Transverse colon (tissue), 4 donors: Measurements from ENCODE around the gene ALDH3A1. TPM values are rescaled to one million over a fixed set of nuclear protein-coding genes. Genes with fewer than 3 reads are reported as not detected.

ENCODE experiments used
- DNase-seq: peaks from one replicate; pipeline ENCODE4 v3.0.0-alpha.2; 2019
- H3K27ac ChIP-seq, 4 donors: fragments of 200-600 bp; sonication (generic); 2 replicates each; pipeline ENCODE4 v1.5.1; 2016 to 2018; ENCODE audit warnings: inconsistent platforms in 4 of 4
- H3K27me3 ChIP-seq: fragments of 200-600 bp; sonication (generic); 2 replicates; pipeline ENCODE4 v1.5.1; 2017; ENCODE audit warnings: inconsistent platforms
- H3K36me3 ChIP-seq, 4 donors: fragments of 200-600 bp; sonication (generic); 2 replicates each; pipeline ENCODE4 v1.5.1; 2017 to 2019; ENCODE audit warnings: inconsistent platforms in 4 of 4
- H3K4me1 ChIP-seq, 4 donors: fragments of 200-600 bp; sonication (generic); 2 replicates each; pipeline ENCODE4 v1.5.1; 2017 to 2020; ENCODE audit warnings: inconsistent platforms in 4 of 4
- H3K4me3 ChIP-seq, 4 donors: fragments of 200-600 bp; sonication (generic); 1 replicate in 1 of 4; 2 replicates in 3 of 4; pipeline versions ENCODE4 v1.5.1 to v1.6.1; 2017 to 2019; ENCODE audit warnings: inconsistent platforms in 4 of 4
- H3K9me3 ChIP-seq, 2 donors: fragments of 200-600 bp; sonication (generic); 2 replicates each; pipeline ENCODE4 v1.5.1; 2017 to 2019; ENCODE audit warnings: inconsistent platforms in 2 of 2
- CTCF ChIP-seq, 5 experiments: fragments of 200-600 bp in 3 of 5; fragments of 450-650 bp in 2 of 5; sonication (generic) in 3 of 5; IDR thresholded peaks; 1 replicate in 2 of 5; 2 replicates in 3 of 5; pipeline ENCODE4 v1.5.1; 2016 to 2017; ENCODE audit warnings: antibody characterized with exemption in 5 of 5, inconsistent platforms in 3 of 5, mild to moderate bottlenecking in 2 of 5, moderate library complexity in 1 of 5
- EP300 ChIP-seq: sonication (generic); formaldehyde crosslinking; IDR thresholded peaks from one replicate; pipeline ENCODE4 v1.6.1; 2017; ENCODE audit warnings: antibody characterized with exemption, low read depth
- POLR2A ChIP-seq: fragments of 450-650 bp; IDR thresholded peaks from one replicate; pipeline ENCODE4 v1.6.1; 2016; ENCODE audit warnings: antibody characterized with exemption, mild to moderate bottlenecking, moderate library complexity
- POLR2AphosphoS5 ChIP-seq, 3 donors: sonication (generic); formaldehyde crosslinking; IDR thresholded peaks; one replicate each; pipeline ENCODE4 v1.6.1; 2016; ENCODE audit warnings: antibody characterized with exemption in 3 of 3
- WGBS, 2 donors: methylation state at CpG; one replicate each; pipeline ENCODE4 v1.1.5; 2018; ENCODE audit warnings: low coverage in 1 of 2; 5-methylcytosine and 5-hydroxymethylcytosine counted together
- in situ Hi-C, 4 donors: fragments of 200-750 bp; cut with MboI; loops; one replicate each; pipeline versions ENCODE4 v1.15.0 to v1.15.1; 2017; ENCODE audit warnings: low sequenced_read_pairs in 3 of 4, low pct_ligation_motif_present in 1 of 4, low pct_unique_long_range_greater_than_20kb in 1 of 4
- intact Hi-C: fragments of 100-400 bp; cut with DNase I; formaldehyde crosslinking; loops from one replicate; pipeline ENCODE4 v1.15.1; 2023; ENCODE audit warnings: low total_unique reads
- total RNA-seq, 4 donors: library from RNA; depleted of rRNA; stranded (reverse); fragments of >200 nt; gene quantifications; one replicate each; pipeline ENCODE4 v1.1.0, GENCODE V29; 2016

Gene ALDH3A1
- total RNA-seq = 10 to 100 TPM in 1 of 4 donors, 1 to 10 TPM in 3; 1.2 to 15.3 (median 3.4) TPM

- Histone ChIP-seq H3K9me3 (no peaks in the 10 kb centered on the region), H3K4me3 (no peak within 1 kb of the TSS), H3K27ac (peak within 1 kb of the TSS in 2 of 4 donors; percentile 22 to 67), H3K4me1 (peaks cover 5 to 43% (median 34%) of the 10 kb centered on the region in 4 donors), H3K27me3 (no peaks in the 10 kb centered on the region), H3K36me3 (no peaks in the 10 kb centered on the region)
- WGBS, 2 donors = 40 to 51% methylated on average over 8 to 25 of the region's 25 CpGs
- intact Hi-C loops = loop anchor here (5.0 kb wide), 1 partner anchor 101 kb away; the partner anchor contains the start of gene ALDH3A2
- in situ Hi-C loops = no loop called here
- TF ChIP-seq CTCF (IDR thresholded peaks at IDR 0.05) (no peak), EP300 (no peak), POLR2AphosphoS5 (IDR thresholded peaks at IDR 0.05) (no peak), POLR2A (no peak)
- peak; percentile 58 for DNase-seq
Measured at GRCh38 chr17:19747829-19748806, at the start of gene ALDH3A1. TSS of gene ALDH3A1 (minus strand) at chr17:19748298. CDS start at chr17:19745129, 3,169 bp downstream.

GRCh38 chr17:19796457-19796856 lies 48.4 kb upstream of the ALDH3A1 start:
- Histone ChIP-seq H3K4me1 (no peaks in the 10 kb centered on the region), H3K27me3 (no peaks in the 10 kb centered on the region), H3K4me3 (no peak overlapping the region), H3K9me3 (peaks cover 0 to 5% of the 10 kb centered on the region in 2 donors), H3K27ac (no peak overlapping the region), H3K36me3 (peaks cover 3 to 40% (median 19%) of the 10 kb centered on the region in 4 donors)
- DNase-seq = no peak
- intact Hi-C loops (no loop called here), in situ Hi-C loops (no loop called here)
- 98 to 100% methylated on average over 4 of the region's 4 CpGs for WGBS, 2 donors
- TF ChIP-seq POLR2AphosphoS5 (IDR thresholded peaks at IDR 0.05) (no peak), POLR2A (no peak), CTCF (IDR thresholded peaks at IDR 0.05) (no peak), EP300 (no peak)

- Histone ChIP-seq H3K27ac (no peak overlapping the region), H3K4me1 (no peaks in the 10 kb centered on the region), H3K36me3 (peaks cover 3 to 24% (median 11%) of the 10 kb centered on the region in 4 donors), H3K4me3 (no peak overlapping the region), H3K9me3 (peaks cover 0 to 5% of the 10 kb centered on the region in 2 donors), H3K27me3 (no peaks in the 10 kb centered on the region)
- TF ChIP-seq POLR2AphosphoS5 (IDR thresholded peaks at IDR 0.05) = no peak
- no peak for TF ChIP-seq CTCF (IDR thresholded peaks at IDR 0.05)
- no peak for TF ChIP-seq POLR2A
- TF ChIP-seq EP300 = no peak
- intact Hi-C loops = no loop called here
- no peak for DNase-seq
- 90 to 96% methylated on average over 3 of the region's 3 CpGs for WGBS, 2 donors
- in situ Hi-C loops = no loop called here
Measured at GRCh38 chr17:19791918-19792550, 43.9 kb upstream of the ALDH3A1 start.

GRCh38 chr17:19787733-19788357 lies 39.7 kb upstream of the ALDH3A1 start:
- H3K4me3 ChIP-seq = no peak overlapping the region
- no peak for TF ChIP-seq EP300
- TF ChIP-seq CTCF (IDR thresholded peaks at IDR 0.05) = no peak
- no peak for TF ChIP-seq POLR2A
- no peak for TF ChIP-seq POLR2AphosphoS5 (IDR thresholded peaks at IDR 0.05)
- in situ Hi-C loops = no loop called here
- H3K4me1 ChIP-seq = no peaks in the 10 kb centered on the region
- intact Hi-C loops = no loop called here
- no peaks in the 10 kb centered on the region for H3K9me3 ChIP-seq
- no peak for DNase-seq
- no peaks in the 10 kb centered on the region for H3K27me3 ChIP-seq
- peaks cover 0 to 8% (median 0%) of the 10 kb centered on the region in 4 donors for H3K36me3 ChIP-seq
- WGBS, 2 donors = 70 to 96% methylated on average over 1 to 7 of the region's 7 CpGs
- no peak overlapping the region for H3K27ac ChIP-seq
